A549 (cell line): ENCODE data around the gene SLC16A12.

Experiments
- CHD4 ChIP-seq: fragments of 200-600 bp; sonication (generic); IDR thresholded peaks from 2 replicates; pipeline ENCODE4 v1.6.1; 2016; ENCODE audit warnings: antibody characterized with exemption, mild to moderate bottlenecking, borderline replicate concordance
- POLR2A ChIP-seq: IDR thresholded peaks from 2 replicates; pipeline ENCODE4 v1.6.1; 2012; ENCODE audit warnings: mild to moderate bottlenecking, low read length

DNA sequence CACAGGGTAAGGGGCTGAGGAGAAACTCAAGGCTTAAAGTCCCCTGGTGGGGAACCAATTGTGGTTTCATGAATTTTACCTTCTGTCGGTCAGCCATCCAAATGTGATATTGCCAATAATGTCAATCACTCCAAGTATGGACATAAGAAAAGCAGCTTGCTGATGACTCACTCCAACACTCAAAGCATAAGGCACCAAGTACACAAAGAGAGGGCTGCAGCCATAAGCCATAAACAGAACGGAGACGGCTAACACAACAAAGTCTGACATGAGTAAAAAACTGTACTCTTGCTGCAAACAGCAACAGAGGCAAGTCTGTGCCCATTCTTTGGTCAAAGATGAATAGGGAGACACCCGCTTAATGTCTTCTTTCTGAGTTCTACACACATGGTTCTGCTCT is 96.9 kb downstream of the SLC16A12 start:
- TF ChIP-seq POLR2A (no peak), CHD4 (no peak)
